Non-pigmented ciliary epithelial cell (primary cell): Measurements from ENCODE around the gene C14orf180.
"Not testable (repeated sequence)": the region's sequence is repeated elsewhere in the genome, so short reads cannot be mapped to it uniquely, and the experiment has no call there.

Experiments used
- DNase-seq: peaks from one replicate; pipeline ENCODE4 v3.0.0-alpha.2; 2010; ENCODE audit warnings: low read depth

C14orf180 gene

GRCh38 chr14:104578321-104578720 is 1.2 kb upstream of the C14orf180 start:
- no peak for DNase-seq

- DNase-seq: not testable (repeated sequence)
Observed at GRCh38 chr14:104579939-104580338, 375 bp downstream of the C14orf180 start.

- DNase-seq: no peak
Observed at GRCh38 chr14:104580961-104581360, 1.4 kb downstream of the C14orf180 start.

GRCh38 chr14:104581521-104581920 is 2.0 kb downstream of the C14orf180 start:
- no peak for DNase-seq

GRCh38 chr14:104582005-104582404 is 2.4 kb downstream of the C14orf180 start:
- DNase-seq: no peak

DNA sequence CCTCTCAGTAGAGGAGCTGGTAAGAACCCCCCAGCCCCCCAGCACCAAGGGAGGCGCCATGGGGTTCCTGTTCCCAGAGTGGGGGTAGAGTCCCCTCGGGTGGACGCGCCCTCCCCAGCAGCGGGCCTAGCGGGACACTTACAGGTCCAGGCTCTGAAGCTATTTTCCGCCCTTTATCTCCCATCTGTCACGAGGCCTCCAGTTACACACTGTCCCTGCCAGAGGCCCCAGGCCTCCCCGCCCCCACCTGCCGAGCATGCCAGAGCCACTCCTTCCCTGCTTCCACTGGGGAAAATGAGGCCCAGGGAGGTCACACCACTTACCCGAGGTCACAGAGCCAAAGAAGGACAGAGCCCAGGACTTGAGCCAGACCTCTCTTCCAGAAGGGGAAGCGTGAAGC is 3.1 kb downstream of the C14orf180 start:
- no peak for DNase-seq

DNA sequence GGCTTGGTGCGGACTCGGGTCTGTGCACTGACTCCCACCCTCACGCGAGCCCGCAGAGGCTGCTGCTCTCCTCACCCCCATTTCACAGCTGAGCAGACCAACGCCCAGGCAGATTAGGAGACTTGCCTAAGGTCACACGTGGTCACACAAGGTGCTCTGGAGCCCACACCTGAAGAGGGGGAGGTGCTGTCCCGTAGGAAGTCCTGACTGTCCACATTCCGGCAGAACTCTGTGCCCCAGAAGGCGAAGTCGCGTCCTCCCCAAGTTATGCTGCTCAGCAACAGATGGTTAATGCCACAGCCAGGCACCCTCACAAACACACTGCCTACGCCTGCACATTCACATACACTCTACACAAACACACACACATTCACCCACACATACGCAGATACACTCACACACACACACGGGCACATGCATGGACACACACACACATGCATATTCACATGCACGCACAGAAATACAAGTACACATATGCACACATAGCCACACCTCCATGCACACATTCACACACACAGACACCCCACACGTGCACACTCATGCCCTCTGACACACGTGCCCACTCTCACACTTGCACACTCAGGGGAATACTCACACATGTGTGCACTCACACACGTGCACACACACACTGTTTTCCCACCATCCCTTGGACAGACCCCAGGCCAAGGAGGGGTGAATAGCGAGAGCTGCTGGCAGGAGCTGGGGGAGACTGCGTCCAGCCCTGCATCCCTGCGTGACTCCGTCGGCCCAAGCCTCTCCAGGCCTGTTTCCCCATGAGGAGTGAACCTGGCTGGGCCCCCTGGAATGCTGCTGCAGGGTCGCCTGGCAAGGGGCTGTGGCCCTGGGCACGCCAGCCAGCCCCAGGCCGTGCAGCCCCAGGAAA is 4.1 kb downstream of the C14orf180 start:
- DNase-seq: no peak

- no peak for DNase-seq
Observed at GRCh38 chr14:104584557-104584956, 5.0 kb downstream of the C14orf180 start.

- DNase-seq: no peak
Observed at GRCh38 chr14:104585966-104586697, 6.6 kb downstream of the C14orf180 start.

DNA sequence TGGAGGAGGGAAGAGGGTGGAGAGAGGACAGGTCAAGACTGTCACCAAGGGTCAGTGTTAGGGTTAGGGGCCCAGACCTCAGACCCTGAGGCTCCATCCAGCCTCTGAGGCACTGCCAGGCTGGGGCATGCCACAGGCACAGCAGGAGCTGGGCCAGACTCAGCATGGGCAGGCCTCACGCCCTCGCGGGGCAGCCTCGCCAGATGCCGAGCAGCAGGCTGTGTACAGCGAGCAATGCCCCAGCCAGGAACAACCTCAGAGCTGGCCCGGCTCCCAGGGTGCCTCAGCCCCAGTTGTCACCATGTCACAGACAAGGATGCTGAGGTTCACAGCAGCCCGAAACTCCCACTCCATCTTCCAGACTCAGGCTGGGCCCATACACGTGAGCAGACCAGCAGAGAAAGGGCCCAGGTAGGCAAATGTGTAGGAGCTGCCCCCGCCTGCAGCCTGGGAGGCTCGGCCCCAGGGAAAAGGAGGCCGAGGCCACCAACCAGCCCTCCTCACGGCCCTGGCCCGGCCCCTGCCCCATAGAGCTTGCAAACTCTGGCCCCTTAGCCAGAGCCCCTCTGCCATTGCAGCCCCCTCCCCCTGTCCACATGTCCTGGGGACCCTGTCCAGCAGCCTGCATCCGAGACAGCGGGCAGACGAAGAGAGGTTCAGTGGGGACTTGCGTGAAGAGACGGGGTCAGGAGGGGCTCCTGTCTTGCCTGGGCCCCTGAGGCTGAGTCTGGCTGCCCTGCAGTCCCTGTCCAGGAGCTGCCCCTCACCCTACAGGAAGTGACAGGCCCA is 7.5 kb downstream of the C14orf180 start:
- no peak for DNase-seq

DNA sequence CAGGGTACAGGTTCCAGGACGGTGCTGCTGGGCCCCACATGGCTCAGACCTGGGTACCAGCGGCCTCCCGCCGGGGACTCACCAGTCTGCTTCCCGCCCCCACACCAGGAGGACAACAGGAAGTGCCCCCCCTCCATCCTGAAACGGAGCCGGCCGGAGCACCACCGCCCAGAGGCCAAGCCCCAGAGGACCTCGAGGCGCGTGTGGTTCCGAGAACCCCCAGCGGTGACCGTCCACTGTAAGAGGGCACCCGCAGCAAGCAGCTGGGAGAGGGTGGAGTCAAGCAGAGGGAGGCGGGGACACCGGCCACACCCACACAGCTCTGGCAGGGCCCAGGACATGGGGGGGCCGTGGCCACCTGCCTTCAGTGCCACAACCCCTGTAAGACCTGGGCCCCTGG is 8.1 kb downstream of the C14orf180 start:
- DNase-seq: no peak

DNA sequence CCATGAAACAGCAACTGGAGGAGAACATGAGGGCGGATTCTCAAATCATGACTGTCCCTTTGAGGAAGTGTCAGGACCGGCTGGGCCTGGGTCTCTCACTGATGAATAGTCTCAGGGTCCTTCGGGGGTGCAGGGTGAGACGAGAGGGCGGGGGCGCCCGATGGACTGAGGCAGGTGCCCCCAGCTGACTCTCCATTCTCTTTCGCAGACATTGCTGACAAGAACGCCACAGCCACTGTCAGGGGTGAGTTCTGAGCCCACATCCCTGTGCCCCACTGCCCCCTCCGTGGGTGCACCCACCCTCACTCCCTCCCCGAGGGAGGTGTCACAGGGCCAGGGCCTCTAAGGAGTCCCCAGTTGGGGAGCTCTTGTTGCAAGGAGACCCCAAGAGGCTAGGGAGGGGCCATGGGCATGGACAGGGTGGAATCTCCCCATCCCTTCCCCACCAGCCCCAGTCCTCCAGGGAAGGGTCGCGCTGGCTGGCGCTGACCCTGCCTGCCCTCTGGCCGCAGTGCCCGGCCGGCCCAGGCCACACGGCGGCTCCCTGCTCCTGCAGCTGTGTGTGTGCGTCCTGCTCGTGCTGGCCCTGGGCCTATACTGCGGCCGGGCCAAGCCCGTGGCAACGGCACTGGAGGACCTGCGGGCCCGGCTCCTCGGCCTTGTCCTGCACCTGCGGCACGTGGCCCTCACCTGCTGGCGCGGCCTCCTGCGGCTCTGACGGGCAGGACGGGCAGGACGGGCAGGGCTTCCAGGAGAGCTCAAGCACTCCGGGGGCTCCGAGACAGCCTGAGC is 8.7 kb downstream of the C14orf180 start:
- no peak for DNase-seq

GRCh38 chr14:104589338-104590195 is 10.0 kb downstream of the C14orf180 start:
- no peak for DNase-seq

GRCh38 chr14:104590240-104590965 is 10.8 kb downstream of the C14orf180 start:
- DNase-seq: no peak

DNA sequence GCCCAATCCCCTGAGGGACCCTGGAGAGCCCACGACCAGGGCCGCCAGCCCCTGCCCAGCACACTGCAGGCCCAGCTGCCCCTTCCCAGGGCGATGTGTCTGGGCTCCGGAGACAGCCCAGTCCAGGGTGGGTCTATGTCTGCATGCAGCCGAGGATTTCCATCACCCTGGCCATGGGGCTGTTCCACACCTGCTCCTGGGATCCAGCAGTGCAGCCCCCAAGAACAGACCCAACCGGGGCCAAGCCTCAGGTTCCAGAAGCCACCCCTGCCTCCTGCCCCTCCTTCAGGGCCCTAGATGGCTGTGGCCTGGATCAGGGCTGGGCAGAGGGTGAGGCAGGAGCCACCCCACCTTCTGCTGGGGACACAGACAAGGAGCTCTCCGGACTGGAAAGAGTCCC is 11.5 kb downstream of the C14orf180 start:
- no peak for DNase-seq

DNA sequence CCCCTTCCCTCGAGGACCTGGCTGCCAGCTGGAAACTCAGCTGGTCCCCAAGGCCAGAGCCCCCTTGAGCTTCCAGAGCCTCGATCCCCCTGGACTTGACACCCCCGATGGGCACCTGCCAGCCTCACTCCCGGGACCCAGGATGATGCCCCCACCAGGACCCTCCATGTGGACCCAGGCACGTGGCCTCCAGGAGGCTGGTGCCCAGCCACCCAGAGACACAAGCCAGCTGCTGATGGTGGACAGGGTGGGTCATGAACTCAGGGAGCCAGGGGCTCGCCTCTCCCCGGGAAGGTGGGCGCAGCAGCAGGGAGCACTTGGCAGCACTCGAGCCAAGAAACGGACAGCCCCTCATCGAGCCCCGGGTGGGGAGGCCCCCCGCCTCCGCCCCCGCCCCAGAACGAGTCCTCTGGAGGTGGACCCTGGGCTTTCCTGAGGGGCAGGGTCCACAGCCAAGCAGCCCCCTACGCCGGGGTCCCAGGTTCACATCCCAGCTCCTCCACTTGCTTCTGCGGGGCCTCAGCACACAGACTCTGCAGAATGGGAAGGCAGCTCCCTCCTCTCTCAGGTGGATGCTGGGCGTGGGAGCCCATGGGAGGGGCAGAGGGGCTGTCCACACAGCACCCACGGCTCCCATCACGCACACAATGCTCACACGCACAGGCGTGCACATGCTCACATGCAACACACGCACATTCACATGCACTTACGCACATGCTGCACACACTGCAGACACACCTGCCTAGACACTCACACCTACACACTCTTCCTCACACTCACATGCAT is 12.1 kb downstream of the C14orf180 start:
- no peak for DNase-seq

DNA sequence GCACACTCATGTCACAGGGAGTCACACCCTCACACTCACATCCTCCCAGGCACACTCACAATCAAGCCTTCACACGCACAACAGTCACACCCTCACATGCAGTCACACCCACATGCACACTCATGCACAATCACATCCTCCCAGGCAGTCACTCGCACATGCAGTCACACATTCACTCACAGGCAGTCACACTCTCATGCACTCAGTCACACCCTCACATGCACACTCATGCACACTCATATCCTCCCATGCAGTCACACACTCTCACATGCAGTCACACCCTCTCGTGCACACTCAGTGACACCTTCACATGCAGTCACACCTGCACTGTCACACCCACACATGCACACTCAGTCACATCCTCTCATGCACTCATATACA is 12.7 kb downstream of the C14orf180 start:
- DNase-seq: no peak

DNA sequence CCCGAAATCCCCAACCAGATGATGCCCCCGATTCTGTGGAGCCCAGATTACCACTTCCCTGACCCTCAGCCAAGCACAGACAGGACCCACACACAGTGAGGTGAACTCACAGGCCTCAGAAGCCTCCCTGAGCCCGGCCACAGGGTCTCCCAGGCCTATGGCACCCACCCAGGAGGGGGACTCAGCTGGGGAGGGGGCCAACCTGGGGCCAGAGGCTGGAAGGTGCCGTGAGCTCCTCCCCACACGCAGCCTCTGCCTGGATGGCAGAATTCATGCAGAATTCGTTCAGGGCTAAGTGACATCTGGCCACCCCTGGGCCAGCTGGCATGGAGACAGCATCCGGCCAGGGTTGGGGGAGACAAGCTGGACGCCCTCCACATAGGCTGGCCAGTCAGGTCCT is 13.2 kb downstream of the C14orf180 start:
- DNase-seq: no peak

DNA sequence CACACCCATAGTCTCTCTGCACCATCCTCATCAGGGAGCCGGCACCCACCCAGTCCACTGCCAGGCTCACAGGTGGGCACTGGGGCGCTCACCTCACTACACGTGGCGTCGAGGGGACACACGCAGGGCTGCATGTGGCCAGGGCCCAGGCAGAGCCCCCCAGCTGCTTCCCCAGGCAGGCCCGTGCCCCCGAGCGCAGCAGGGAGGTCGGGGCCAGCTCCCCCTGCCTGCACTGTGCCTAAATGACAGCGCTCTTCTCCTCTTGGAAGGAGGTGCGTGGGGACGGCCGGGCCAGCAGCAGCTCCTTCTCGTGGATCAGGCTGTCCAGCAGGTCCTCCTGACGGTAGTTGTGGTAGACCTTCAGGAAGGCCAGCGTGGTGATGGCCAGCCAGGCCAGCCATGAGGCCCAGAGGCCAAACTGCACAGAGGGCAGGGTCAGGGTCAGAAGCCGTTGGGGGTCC is 13.7 kb downstream of the C14orf180 start:
- no peak for DNase-seq
